GM12801 (cell line): ENCODE data around the gene RGP1.

Experiments used
- TF ChIP-seq, protein P1 (sequence below): IDR thresholded peaks from one replicate; pipeline ENCODE4 v1.5.1; 2011; ENCODE audit warnings: control low read depth; ENCODE audit not compliant: insufficient read length; ENCODE audit errors: extremely low read depth

Gene RGP1

DNA sequence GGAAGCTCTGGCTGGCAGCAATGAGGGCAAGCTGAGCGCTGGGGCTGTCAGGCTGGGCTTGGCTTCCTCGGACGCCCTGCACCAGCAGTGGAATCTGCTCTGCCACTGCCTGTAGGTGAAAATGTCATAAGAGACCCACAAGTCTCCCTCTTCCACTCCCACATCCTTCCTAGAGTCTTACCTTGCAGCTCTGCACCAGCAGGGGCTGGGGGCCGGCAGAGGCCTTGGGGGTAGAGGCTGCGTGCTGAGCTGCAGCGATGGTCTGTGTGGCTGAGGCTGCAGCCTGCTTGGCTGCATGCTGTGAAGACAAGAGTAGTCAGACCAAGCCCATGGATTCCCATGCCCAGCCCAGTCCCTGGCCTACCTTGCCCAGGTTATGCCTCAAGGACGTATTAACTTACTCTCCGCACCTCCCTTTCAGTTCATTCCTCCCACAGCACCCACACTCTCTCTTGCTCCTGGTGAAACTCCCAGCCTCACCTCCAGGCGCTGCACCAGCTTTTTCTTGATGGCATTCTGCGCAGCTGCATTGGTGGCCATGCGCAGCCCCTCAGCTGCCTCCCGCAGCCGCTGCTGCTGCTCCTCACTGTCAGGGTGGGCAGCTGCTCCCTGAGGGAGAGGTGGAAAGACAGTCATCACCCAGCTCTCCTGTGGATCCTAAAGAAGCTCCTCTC, 34.4 kb upstream of the RGP1 start:
- TF ChIP-seq, protein P1, sequence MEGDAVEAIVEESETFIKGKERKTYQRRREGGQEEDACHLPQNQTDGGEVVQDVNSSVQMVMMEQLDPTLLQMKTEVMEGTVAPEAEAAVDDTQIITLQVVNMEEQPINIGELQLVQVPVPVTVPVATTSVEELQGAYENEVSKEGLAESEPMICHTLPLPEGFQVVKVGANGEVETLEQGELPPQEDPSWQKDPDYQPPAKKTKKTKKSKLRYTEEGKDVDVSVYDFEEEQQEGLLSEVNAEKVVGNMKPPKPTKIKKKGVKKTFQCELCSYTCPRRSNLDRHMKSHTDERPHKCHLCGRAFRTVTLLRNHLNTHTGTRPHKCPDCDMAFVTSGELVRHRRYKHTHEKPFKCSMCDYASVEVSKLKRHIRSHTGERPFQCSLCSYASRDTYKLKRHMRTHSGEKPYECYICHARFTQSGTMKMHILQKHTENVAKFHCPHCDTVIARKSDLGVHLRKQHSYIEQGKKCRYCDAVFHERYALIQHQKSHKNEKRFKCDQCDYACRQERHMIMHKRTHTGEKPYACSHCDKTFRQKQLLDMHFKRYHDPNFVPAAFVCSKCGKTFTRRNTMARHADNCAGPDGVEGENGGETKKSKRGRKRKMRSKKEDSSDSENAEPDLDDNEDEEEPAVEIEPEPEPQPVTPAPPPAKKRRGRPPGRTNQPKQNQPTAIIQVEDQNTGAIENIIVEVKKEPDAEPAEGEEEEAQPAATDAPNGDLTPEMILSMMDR, result no peak

DNA sequence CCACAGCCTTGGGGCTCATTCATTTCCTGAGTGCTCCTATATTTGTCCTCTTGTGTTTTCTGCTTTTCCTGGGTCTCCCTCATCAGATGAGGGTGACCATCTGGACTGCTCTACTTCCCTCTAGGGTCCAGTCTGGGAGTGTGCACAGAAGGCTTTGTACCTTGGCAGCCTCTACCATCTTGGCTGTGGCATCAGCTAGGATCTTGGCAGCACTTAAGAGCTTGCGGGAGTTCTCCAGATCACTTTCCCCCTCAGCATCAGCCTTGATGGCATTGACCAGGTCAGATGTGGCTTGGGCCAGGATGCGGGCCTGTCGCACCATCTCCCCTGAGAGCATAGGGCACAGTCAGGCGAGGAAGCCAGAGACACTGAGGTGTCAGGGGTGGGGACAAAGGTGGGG, 32.9 kb upstream of the RGP1 start:
- TF ChIP-seq, protein P1, result no peak

DNA sequence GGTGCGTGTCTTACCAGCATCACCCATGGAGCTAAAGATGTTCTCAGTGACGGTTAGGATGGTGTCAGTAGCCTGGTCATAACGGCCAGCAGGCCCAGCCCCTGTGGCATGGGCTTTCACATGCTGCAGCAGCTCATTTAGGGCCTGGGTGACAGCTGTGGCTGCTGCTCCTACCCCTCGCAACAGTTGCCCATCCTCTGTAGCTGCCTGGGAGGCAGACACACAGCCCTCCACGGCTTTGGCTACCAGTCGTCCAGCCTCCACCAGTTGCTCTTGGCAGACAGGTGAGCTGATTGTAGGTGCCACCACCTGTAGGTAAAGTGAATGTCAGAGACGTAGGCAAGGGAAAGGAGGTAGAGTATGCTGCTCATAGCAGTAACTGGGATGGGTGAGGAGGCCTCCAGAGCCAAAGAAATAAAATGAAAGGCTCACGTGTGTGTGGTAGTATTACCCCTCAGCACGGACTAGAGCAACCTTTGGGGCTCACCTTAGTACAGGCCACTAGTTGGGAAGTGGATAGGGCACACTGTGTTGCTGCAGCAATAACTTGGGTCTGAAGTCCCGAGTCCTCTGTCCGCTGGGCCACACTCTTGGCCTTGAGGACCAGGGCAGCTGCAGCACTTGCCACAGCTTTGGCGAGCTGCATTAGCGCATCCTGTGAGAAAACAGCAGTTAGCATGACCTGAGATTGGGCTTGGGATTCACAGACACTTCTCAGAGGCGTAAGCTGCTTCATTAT, 31.8 kb upstream of the RGP1 start:
- TF ChIP-seq, protein P1, result no peak

DNA sequence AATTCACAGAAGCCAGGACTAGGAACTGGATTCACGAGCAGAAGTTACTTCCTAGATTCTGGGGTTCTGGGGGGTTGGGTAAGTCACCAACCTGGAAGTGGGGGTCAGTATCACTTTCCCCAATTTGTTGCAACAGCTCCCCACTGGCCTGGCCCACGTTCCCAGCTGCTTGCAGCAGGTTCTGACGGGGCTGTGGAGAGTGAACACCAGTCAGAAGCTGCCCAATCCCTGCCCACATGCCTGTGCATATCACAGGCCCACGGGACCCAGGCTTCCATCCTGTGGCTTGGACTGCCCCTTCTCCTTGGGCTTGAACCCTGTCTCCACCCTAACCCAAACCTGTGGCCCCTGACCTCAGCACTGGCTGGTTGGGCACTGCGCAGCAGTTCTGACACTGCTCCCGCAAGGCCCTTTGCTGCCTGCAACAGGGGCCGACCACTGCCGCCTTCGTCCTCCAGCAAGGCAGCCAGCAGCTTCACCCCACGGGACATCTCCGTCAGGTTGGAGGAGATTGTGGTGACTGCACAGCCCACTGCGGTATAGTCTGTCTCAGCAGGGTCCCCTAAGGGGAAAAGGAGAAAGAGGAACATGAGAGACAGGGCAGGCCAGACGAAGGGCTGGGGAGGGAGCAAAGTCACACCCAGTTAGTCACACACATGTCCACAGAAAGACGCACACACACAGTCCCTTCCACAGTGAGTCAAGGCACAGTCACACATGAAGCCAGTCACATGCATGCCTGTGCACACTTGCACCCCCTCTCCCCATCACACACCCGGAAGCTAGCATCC, 30.2 kb upstream of the RGP1 start:
- TF ChIP-seq, protein P1, result no peak

DNA sequence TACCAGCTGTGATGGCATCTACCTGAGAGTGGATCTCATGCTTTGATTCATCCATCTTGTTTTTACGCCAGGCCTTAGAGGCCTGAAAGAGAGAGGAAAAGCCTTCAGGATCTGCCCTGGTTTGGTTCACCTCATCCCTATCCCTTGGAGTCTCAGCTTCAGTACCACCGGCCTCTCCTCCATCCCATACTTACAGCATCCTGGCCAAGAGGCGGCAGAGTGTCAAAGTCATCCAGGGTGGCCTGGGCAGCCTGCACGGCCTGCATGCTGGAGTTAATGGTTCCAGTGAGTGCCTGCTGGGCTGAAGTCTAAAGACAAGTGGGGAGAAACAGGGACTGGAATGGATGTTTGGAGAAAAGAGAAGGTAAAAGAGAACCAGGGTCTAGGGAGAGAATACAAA, 29.5 kb upstream of the RGP1 start:
- TF ChIP-seq, protein P1, result no peak

DNA sequence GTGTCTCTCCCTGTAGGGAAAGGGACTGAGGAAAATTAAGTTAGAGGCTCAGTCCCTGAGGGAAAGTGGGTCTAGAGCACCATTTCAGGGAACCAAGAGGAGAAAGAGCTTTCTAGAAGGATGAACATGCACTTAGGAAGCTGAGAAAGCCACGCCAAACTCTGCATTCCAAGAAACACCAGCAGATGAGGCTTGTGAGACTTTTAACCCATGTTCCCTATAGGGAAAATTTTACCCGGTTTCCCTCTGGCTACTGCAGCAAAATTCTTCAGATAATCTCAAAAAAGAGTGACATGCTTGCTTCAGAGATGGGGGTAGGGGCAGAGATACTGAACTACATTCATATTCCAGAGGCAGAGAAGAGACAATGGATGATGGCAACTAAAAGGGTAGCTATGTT, 25.7 kb upstream of the RGP1 start:
- TF ChIP-seq, protein P1, result no peak

DNA sequence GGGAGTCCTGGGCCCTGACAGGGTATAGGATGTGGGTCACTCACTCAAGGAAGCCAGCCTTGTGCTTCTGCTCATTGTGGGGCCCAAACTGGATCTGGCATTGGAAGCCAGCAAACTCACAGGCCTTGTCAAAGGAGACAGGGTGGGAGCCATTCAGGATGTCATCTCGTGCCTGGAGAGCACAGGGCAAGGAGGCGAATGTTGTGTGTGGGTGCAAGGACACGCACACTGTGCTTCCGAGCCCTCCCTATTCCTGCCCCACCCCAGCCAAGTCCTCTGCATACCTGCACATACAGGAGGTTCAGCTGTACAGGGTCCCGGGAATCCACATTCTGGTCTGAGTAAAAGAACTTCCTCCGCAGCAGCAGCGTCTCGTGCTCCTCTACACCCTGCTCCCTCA, 25.2 kb upstream of the RGP1 start:
- TF ChIP-seq, protein P1, result no peak
